GM21515 (cell line): Measurements from ENCODE around the gene GAGE10.
"Not testable (repeated sequence)": the region's sequence is repeated elsewhere in the genome, so short reads cannot be mapped to it uniquely, and the experiment has no call there.

ENCODE experiments used
- ATAC-seq: cut with Tn5 transposase; IDR thresholded peaks from one replicate; pipeline ENCODE4 v1.9.1; 2021; ENCODE audit not compliant: unreplicated experiment

The GAGE10 gene

GRCh38 chrX:49276207-49276606 is 27.2 kb upstream of the GAGE10 start:
- no peak for ATAC-seq

- no peak for ATAC-seq
Measured at GRCh38 chrX:49276671-49277534, 26.5 kb upstream of the GAGE10 start.

DNA sequence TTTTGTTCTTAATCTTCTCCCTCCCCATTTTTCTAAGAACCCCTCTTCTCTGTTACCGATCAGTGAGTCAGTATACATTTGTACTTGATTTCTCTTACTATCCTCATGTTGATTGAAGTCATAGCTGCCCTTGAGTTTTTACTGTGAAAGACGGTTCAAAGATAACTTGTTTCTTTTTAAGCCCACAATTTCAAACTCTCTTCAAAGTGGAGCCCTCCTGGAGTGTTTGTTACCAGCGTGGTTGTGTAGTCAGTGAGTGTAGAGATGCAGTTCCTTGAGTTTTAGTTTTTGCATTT is 26.0 kb upstream of the GAGE10 start:
- ATAC-seq, result no peak

DNA sequence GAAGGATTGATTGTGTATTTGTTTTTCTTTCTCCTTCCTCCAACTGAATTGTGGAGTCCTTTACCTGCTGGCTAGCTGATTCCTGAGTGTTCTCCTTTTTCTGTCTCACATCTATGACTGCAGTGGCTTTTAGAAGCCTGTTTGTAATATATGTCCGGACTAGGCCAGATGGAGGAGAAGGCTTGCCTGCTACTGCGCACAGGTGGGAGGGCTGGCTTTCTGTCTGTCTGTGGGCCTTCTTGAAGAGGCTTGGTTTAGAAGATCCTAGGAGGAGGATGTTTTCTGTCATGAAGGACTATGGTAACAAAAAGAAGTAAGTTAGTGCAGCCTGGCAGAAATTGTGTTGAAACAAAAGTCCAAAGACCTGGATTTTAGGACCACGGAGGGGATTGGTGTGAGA is 25.4 kb upstream of the GAGE10 start:
- ATAC-seq, result no peak

DNA sequence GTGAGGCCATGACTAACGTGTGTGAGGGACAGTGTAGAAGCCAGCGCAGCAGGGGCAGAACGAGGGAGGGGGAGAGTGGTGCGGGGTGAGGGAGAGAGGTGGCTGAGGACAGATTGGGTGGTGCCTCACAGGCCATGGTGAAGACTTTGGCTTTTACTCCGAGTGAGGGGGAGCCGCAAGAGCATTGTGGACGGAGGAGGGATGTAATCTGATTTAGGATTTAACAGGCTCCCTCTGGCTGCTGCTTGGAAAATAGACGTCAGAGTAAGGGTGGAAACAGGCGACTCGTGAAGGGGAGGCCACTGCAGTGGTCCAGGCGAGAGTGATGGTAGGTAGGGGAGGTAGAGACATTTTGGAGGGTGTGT is 20.8 kb upstream of the GAGE10 start:
- no peak for ATAC-seq

- no peak for ATAC-seq
Measured at GRCh38 chrX:49284212-49284611, 19.2 kb upstream of the GAGE10 start.

- ATAC-seq, result no peak
Measured at GRCh38 chrX:49286136-49286535, 17.3 kb upstream of the GAGE10 start.

GRCh38 chrX:49286581-49286980 is 16.9 kb upstream of the GAGE10 start:
- no peak for ATAC-seq

DNA sequence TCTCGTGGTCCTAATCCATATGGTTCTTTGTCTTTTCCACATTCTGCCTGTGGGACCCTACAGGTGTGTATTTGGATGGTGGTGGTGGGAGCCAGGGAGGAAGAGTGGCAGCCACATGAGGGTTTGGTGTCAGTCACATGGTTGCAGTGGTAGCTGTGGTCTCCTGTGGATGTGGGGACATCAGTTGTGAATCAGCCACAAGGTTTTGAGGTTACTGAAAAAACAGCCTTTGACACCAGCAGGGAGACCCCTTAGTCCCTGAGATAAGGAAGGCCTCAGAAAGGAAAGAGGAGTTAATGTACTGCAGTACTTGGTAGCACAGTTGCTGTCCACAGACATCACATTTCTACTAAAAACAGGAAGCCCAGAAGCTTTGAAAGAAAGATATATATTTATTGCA is 15.8 kb upstream of the GAGE10 start:
- ATAC-seq, result no peak

DNA sequence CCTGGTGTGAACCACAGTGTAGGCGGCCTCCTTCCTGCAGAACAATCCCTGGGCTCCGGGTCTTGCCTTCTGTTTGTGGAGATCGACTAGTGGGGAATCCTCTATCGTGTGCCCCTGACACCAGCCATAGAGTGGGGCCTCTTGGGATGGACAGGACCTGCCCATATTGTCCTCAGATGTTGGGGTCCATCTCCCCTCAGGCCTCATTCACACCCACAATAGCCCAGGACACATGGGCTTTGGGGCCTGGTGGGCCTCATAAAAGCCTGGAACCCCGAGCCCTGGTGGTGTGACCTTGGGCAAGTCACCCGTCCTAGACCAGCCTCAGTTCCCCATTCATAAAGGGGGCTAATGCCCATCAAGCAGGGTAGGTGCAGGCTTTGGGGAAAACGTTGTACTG is 13.2 kb upstream of the GAGE10 start:
- ATAC-seq, result no peak

DNA sequence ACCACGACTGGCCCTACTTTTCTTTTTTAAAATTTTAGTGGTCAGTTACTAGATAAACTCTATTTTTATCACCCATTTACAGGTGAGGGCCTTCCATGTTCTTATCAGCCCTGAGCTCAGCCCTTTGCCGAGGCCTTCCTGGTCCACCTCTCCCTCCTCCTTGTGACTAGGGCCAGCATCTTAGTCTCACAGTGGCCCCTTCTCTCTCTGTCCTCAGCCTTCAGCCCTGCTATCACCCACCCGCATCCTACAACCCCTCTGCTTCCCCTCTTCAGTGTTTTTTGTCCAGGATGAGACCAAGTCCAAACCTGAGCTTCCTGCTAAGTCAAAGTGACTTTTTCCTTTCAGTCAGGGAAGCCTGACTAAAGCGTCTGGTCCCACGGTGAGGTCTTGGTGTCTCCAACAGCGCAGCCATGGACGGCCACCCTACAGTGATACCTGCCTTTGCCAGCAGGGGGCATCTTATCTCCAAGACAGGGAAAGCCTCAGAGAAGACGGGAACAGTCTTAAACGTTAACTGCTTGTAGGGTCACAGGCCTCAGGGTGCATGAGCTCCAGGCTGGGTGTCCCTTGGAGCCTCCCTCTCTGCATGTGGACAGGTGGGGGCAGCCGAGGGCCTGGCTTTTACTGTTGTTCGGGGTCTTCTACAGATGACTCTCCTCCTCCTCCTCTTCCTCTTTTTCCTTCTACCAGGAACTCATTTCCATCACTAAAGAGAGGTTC is 11.7 kb upstream of the GAGE10 start:
- peak; percentile 55 for ATAC-seq

- ATAC-seq, result no peak
Measured at GRCh38 chrX:49292400-49293362, 10.8 kb upstream of the GAGE10 start.

DNA sequence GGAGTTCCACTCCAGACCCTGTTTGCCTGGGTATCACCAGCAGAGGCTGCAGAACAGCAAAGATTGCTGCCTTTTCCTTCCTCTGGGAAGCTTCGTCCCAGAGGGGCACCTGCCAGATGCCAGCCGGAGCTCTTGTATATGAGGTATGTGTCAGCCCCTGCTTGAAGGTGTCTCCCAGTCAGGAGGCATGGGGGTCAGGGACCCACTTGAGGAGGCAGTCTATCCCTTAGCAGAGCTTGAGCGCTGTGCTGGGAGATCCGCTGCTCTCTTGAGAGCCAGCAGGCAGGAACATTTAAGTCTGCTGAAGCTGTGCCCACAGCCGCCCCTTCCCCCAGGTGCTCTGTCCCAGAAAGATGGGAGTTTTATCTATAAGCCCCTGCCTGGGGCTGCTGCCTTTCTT is 4.2 kb upstream of the GAGE10 start:
- ATAC-seq, result not testable (repeated sequence)

- no peak for ATAC-seq
Measured at GRCh38 chrX:49300703-49301102, 2.7 kb upstream of the GAGE10 start.

GRCh38 chrX:49307775-49308174 is 4.3 kb downstream of the GAGE10 start:
- not testable (repeated sequence) for ATAC-seq

DNA sequence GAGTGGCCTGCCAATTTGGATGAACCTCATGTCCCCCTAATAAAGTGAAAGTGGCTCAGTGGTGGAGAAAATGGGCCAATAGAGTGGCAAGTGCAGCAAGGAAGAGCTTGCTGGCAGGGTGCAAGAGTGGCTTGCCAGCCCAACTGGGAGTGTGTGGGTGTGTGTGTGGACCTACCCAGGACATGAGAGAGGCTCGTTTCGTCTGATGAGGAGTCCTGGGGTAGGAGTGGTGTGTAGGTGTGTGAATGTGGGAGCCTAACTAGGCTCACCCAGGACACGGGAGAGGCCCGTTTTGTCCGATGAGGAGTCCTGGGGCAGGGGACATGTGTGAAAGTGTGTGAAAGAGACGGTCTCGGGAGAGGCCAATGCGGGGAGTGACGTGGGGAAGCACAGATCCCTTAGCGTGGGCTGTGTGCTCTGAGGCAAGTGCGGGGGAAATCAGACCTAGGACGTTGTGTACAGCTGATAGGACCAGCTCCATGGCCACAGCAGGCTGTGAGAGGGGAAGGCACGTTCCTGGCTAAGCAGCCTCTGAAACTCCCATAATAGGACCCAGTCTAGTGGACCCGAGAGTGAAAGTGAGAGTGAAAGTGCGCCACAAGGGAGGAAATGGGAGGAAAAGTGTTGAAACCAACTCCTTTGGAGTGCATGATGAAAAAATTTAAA is 5.3 kb downstream of the GAGE10 start:
- no peak for ATAC-seq

GRCh38 chrX:49309401-49309981 is 6.0 kb downstream of the GAGE10 start:
- ATAC-seq, result no peak

GRCh38 chrX:49310371-49310770 is 6.9 kb downstream of the GAGE10 start:
- ATAC-seq, result no peak

- ATAC-seq, result no peak
Measured at GRCh38 chrX:49312176-49312575, 8.7 kb downstream of the GAGE10 start.

GRCh38 chrX:49316085-49316484 is 12.6 kb downstream of the GAGE10 start:
- ATAC-seq, result no peak

- not testable (repeated sequence) for ATAC-seq
Measured at GRCh38 chrX:49321737-49322136, 18.3 kb downstream of the GAGE10 start, which contains the start of gene GAGE12J. TSS of gene GAGE12J (plus strand) at chrX:49322037. CDS start at chrX:49323194, 1,157 bp downstream.
